ENCODE results near the gene SMIM21. TPM values are rescaled to one million over a fixed set of nuclear protein-coding genes. Genes with fewer than 3 reads are reported as not detected.

Gene SMIM21
- total and polyA plus RNA-seq, 2 of the 8 experiments (the other 6 are each of a cell fraction or from before 2014, with no cell fraction given): not detected

- TF ChIP-seq MAX (IDR thresholded peaks at IDR 0.05) (no peak), TBP (IDR thresholded peaks at IDR 0.05; ENCODE audit: low read depth, low read length) (no peak), RBBP5 (IDR thresholded peaks at IDR 0.05; ENCODE audit: borderline replicate concordance, low read depth, low read length) (no peak), SUZ12 (IDR thresholded peaks at IDR 0.05; ENCODE audit: low read length) (no peak), SIN3A (conservative IDR thresholded peaks at IDR 0.05 in 1 of 2, IDR thresholded peaks at IDR 0.05 in 1 of 2; ENCODE audit: low read depth in 1 of 2, low read length in 2 of 2) (no peak), E2F6 (IDR thresholded peaks at IDR 0.05) (no peak)
Observed at GRCh38 chr18:75378376-75379315, 48.9 kb downstream of the SMIM21 start (continued).
